Mononuclear cell (primary cell): ENCODE data around the gene RAB30. TPM values are rescaled to one million over a fixed set of nuclear protein-coding genes. Genes with fewer than 3 reads are reported as not detected.

Experiments
- total RNA-seq: library from RNA; depleted of rRNA; stranded (reverse); fragments of >200 nt; gene quantifications from one replicate; pipeline ENCODE4 v1.2.3, GENCODE V29; 2012

Gene RAB30
- total RNA-seq, 1 donor, result 104 TPM

Other genes with a start within 250 kb of the RAB30 start
- gene PRCP, start 171.5 kb downstream of the RAB30 start, total RNA-seq, result 46.7 TPM
- gene DDIAS, start 170.2 kb downstream of the RAB30 start, total RNA-seq, result 0.94 TPM
- 167 TPM for gene PCF11, start 85.2 kb upstream of the RAB30 start, total RNA-seq
- 5.8 TPM for gene ANKRD42, start 121.8 kb upstream of the RAB30 start, total RNA-seq
- 44.6 TPM for gene CCDC90B, start 214.5 kb upstream of the RAB30 start, total RNA-seq